OCI-LY7 (cell line): ENCODE results near the gene MEIS2.

Experiments used
- CTCF ChIP-seq: fragments of 200-600 bp; sonication (generic); conservative IDR thresholded peaks from 2 replicates; pipeline ENCODE4 v1.5.1; 2014; ENCODE audit warnings: mild to moderate bottlenecking, antibody characterized with exemption, low read length, moderate library complexity, mixed read lengths
- EZH2phosphoT487 ChIP-seq: fragments of 200-600 bp; sonication (generic); IDR thresholded peaks from 2 replicates; pipeline ENCODE4 v1.6.1; 2018; ENCODE audit warnings: low read depth, borderline replicate concordance, mild to moderate bottlenecking, mixed run types, antibody characterized with exemption, low read length, moderate library complexity, mixed read lengths

- no peak for TF ChIP-seq CTCF
- no peak for TF ChIP-seq EZH2phosphoT487
Measured at GRCh38 chr15:36931434-36931833, 168.9 kb downstream of the MEIS2 start.
